GM21526 (cell line): Measurements from ENCODE around the gene GRM1.
A peak's percentile ranks its signal among the peaks of the same experiment; 100 is the strongest.

Source experiments
- ATAC-seq: cut with Tn5 transposase; IDR thresholded peaks from one replicate; pipeline ENCODE4 v1.9.1; 2021; ENCODE audit warnings: moderate library complexity; ENCODE audit not compliant: unreplicated experiment, low FRiP score

The GRM1 gene

DNA sequence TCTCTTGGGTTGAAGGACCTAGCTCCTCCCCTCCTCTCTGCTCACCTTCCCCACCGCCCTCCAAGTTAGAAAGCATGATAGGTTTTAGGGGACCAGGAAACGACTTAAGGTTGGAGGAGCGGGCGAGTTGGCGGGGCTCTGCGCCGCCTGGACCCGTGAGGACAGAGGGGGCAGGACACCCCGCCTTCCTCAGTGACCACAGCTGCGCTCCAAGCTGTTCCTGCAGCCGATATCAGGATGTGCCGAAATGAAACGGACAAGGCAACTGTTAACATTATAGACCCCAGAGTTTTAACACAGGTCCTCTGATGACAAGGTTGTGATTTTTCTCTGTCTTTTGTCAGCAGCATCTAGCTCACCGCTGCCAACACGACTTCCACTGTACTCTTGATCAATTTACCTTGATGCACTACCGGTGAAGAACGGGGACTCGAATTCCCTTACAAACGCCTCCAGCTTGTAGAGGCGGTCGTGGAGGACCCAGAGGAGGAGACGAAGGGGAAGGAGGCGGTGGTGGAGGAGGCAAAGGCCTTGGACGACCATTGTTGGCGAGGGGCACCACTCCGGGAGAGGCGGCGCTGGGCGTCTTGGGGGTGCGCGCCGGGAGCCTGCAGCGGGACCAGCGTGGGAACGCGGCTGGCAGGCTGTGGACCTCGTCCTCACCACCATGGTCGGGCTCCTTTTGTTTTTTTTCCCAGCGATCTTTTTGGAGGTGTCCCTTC lies at the start of gene GRM1:
Gene GRM1, plus strand, starts transcription at position 212 of the 722 bp plus-strand sequence. Its CDS starts 456 bp downstream, at position 668.
- ATAC-seq: no peak

DNA sequence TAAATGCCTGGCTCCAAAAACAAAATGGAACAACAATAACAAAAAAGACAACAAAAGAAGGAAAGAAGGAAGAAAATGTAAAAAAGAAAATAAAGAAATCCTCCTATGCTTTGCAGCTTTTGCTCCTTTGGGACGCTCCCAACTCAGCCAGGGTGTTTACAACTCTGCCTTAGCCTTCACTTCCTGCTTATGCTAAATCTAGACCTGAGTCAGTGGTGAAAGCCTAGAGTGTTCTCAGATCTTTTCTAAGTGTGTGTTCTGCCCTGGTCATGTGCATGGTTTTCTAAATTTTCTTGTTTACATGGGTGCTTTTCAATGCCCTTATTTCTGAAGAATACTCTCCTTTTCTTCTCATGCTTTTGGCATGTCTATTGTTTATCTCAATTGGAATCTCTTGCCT lies 19.5 kb upstream of the GRM1 start:
- ATAC-seq: no peak

DNA sequence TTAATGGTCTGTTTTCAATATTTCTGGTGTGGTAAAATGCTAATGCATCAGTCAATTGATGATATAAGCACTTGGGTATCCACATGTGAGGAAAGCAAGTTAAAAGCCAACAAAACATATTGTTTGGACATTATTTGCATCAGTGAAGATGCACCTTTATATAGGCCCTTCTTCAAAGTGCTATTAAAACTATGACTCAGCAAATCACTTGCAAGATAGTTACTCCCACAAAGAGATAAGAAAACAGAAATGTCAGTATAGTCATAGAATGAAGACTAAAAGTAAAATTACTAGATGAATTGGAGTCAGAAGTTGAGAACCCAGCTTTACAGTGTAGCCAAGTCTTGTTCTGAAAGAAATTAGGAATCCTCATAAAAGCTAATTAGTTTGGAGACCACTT lies 14.6 kb upstream of the GRM1 start:
- no peak for ATAC-seq

DNA sequence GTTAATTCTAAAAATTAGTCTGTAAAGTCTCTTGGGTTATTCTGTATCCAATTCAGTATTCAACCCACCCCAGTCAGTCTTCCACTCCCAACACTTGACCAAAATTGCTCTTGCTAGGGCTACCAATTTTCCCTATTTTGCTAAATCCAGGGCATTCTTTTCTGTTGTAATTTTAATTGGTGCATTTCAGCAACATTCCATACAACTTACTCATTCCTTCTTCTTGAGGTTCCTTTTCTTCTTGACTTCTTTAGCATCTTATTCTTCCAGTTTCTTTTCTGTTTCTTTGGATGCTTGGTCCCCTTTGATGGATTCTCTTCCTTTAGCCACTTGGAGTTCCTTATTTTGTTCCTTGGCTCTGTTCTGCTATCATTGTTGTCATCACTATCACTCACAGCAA lies 11.2 kb upstream of the GRM1 start:
- no peak for ATAC-seq

DNA sequence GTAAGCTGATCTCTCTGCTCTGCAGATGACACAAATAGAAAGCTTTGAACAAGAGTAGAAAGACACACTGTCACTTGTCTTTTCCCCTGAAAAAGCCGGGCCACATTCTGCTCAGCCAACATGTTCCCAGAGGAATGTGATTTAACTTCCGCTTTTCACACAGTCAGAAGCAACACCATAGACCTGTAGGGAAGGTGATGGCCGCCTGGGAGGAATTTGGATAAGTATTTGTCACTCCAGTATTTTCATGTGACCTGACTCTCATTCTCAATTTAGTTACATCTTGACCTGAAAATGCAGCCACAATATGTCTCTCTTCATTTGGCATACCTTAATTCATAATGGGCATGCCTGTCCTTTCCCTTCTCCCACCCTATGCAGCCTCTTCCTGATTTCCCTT lies 2.0 kb upstream of the GRM1 start:
- no peak for ATAC-seq

DNA sequence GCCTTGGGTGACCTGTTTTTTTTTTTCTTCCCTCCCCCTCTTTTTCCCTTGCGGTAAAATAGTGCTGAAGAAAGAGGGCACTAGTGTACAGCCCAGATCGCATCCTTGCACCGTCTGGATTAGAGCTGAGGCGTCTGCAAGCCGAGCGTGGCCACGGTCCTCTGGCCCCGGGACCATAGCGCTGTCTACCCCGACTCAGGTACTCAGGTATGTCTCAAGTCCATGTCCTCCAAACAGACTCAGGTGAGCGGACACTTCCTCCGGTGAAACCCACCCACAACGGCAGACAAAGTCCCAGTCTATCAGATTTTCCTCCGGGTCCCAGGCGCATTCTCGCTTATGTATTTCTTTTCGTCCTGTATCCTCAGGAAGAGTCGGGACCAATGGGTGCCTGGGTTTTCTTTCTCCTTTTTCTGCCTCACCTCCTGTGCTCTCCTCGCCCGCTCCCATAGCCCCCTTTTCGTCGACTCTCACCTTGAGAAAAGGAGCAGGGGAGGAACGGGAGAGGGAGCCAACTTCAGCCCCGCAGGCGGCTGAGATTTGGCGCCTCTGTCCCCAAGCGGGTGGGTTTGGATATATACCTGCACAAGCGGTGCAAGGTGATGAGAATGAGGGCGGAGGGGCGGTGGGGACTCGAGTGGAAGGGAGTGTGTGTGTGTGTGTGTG lies 1.1 kb upstream of the GRM1 start:
- ATAC-seq: no peak

DNA sequence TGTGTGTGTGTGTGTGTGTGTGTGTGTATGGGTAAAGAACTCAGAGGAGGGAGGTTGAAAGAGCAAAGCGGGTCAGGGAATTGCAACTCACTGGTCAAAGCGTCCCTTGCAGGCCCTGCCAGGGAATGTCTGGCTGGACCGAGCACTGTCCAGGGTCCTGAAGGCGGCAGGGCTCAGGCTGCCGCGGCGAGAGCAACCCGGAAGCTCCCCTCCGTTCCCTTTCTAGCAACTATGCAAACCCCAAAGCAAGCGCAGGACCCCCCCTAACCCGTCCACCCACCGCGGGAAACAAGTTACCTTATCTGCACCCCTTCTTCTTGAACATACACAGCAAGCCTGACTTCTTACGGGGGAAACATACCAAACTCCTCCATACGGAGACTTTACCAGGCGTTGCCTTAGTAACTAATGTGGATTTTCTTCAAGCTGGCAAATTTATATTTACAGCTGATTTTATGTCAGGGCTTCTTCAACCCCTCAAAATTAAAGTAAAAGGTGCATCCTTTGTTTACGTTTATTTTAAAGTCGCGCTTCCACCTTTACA lies 538 bp upstream of the GRM1 start:
- ATAC-seq: peak; percentile 63

DNA sequence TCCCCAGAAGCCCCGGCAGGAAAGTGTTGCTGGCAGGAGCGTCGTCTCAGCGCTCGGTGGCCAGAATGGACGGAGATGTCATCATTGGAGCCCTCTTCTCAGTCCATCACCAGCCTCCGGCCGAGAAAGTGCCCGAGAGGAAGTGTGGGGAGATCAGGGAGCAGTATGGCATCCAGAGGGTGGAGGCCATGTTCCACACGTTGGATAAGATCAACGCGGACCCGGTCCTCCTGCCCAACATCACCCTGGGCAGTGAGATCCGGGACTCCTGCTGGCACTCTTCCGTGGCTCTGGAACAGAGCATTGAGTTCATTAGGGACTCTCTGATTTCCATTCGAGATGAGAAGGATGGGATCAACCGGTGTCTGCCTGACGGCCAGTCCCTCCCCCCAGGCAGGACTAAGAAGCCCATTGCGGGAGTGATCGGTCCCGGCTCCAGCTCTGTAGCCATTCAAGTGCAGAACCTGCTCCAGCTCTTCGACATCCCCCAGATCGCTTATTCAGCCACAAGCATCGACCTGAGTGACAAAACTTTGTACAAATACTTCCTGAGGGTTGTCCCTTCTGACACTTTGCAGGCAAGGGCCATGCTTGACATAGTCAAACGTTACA lies 817 bp downstream of the GRM1 start:
- no peak for ATAC-seq

DNA sequence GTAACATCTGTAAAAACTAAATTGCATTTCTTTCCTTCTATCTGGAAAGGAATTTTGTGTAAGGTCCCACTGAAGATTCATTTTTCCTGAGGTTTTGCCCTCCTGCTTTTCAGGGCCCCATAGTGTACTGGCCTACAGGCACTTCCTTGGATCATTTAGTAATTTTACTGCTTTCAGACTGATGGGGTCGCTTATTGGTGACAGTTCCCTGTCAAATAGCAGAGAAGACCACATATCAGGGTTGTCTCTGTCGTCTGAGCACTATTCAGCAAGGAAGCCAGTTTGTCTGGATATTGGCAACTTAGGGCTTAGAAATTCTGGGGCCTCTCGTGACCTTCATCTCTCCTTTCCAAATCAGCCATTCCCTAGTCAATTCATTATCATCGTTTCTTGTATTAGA lies 3.5 kb downstream of the GRM1 start:
- no peak for ATAC-seq

DNA sequence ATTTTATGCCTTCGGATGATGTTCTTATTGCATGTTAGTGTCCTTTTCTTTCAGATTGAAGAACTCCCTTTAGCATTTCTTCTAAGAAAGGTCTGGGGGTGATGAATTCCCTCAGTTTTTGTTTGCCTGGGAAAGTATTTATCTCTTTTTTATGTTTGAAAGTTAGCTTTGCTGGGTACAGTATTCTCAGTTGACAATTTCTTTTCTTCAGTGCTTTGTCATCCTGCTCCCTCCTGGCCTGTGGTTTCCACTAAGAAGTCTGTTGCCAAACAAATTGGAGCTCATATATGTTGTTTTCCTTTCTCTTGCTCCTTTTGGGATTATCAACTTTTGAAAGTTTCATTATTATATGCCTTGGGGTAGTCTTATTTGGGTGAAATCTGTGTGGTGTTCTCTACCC lies 11.5 kb downstream of the GRM1 start:
- ATAC-seq: no peak

DNA sequence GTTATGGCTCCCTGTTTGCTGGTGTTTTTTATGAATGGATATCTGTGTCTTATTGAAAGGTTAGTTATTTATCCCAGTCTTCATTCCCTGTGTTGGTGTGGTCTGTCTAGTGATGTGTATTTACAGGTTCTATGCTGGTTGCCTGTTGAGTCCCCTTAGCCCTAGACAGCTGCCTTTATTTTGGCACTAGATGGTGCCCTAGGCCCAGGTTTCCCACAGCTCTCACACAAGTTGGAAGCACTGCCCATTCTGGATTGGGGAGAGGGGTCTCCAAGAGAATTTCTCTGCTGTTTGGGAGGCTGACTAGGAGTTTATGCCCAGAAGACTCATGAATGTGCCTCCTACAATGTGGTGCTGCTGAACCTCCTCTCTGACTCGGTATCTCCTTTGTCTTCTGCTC lies 12.4 kb downstream of the GRM1 start:
- no peak for ATAC-seq

DNA sequence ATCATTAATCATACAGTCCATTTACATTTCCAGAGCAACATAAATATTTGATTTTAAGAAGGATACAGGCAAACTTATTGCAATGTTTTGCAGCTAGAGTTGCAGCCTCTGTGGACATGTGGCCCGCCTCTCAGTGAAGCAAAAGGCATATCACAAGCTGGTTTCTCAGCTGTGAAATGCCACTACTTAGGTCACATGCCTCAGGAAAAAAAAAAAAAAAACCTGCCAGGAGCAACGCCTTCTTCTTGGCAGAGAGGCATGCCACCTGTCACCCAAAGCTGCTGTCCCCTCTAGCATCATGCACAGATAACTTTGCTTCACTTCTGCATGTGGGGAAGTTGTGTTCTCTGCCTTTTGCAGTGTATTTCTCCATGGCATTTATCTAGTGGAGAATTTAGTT lies 18.5 kb downstream of the GRM1 start:
- no peak for ATAC-seq

DNA sequence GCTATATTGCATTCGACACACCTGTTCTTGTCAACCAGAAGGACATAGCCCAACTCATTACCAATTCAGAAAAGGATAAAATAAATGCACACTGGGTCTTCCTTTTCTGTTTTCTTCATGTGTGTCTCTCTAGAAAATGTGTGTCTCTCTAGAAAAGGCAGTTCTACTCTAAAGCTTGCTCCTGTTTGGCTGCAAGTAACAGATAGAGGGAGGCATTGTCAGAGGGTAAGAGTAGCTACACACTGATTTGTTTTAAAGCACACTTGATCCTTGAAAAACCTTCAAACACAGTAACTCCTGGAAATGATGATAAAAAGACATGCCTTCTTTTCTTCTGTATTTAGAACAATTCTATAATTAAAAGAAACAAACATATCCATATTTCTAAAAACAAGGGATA lies 21.3 kb downstream of the GRM1 start:
- no peak for ATAC-seq

DNA sequence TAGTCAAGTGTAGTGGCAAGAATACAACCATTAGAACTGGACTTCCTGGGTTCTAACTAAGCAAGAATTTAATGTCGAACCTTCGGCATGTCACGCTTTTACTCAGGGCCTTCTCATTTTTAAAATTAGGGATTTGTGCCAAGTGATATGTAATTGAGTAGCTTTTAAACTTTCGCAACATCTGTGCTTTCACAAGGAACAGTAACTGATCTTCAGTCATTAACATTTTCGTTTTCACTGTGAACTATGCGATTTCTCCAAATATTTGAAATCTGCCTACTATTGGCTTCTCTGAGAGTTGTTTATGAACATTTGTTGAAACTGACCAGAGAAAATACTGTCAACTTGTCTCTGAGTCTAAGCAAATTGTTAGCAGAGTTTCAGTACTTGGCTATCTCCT lies 27.6 kb downstream of the GRM1 start:
- no peak for ATAC-seq

DNA sequence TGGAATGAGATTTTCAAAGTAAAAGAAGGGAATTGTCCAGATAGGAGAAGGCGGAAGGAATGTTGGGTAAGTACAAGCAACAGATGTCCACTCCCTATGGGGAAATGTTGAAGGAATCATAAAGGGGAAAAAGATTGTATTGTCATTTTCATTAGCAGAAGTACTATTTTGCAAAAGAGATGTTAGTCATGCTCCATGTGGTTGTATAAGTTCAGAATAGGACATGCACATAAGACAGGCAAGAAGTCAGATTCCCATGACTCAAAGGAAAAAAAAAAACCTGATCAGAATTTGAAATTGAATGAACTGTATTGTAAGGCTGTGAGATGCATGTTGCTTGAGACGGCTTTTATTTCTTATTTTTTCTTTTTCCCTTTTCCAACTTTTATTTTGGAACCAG lies 36.8 kb downstream of the GRM1 start:
- no peak for ATAC-seq

DNA sequence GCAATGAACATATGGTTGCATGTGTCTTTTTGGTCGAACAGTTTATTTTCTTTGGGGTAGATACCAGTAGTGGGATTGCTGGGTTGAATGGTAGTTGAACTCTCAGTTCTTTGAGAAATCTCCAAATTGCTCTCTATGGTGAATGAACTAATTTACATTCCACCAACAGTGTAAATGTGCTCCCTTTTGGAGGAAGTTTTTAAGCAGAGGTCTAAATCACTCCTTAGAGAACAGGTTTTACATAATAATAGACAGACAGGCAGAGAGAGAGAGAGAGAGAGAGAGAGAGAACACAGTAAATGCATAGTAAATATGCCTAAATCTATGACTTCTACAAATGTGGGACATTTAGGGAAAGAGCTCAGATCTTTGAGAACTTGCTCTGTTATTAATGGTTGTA lies 37.6 kb downstream of the GRM1 start:
- no peak for ATAC-seq

DNA sequence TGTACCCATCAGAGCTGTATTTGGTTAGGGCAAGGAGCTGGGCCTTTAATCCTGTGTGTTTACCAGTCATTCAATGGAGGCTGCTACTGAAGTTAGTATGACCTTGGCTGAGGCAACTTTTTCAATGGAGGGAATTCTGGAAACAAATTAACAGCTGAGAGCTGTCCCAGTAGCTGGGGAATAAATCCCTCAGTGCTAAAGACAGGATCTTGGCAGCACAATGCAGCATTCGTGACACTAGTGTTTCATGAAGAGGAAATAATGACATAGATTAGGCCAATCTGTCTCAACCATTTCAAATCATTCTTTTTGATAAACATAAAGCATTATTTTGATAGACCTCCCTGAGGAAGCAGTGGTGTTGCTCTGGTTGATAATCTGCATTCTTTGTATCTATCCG lies 42.9 kb downstream of the GRM1 start:
- no peak for ATAC-seq

DNA sequence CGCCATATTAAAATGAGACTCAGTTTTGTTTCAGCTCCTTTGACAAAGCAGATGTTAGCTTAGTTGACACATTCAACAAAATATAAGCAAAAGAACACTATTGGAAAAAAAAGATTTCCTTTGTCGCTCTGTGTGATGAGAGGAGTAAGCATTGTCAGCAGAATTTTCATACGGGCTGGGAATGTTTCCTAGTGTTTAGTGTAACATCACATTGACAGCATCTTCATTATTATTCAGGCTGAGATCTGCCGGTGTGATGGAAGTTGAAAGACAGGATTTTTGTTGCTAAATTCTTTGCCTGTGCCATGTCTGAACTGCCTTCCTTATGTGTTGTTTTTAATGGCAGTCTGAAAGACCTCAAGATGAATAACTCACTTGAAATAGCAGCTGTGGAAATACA lies 49.1 kb downstream of the GRM1 start:
- ATAC-seq: no peak

DNA sequence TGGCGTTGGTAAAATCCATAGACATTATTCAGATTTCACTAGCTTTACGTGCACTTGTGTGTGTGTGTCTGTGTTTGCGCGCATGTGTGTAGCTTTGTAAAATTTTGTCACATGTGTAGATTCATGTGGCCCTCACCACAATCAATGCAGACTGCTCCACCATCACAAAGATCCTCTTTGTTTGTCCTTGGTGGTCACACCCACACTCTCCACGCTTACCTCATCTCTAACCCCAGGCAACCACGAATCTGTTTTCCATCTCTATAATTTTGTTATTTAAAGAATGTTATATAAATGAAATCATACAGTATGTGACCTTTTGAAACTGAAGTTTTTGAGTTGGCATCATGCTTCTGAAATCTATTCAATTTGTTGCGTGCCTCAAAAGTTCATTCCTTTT lies 58.5 kb downstream of the GRM1 start:
- no peak for ATAC-seq

DNA sequence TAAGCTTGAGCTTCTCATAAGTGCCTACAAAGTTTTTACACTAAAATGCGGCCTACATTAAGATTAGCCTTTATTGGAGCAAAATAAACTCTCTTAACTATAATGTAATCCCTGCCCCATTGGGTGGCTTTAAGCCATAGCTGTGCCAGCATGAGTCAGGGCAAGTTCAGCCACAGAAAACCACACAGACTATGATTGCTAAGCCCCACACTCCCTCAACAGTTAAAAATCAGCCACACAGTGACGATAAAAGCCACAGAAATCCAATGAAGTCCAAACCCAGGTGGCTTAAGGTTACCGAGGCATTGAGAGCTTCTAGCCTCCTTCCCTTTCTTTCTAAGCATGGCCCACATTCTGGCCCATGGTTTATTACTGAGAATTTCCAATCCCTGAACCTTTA lies 61.6 kb downstream of the GRM1 start:
- no peak for ATAC-seq

DNA sequence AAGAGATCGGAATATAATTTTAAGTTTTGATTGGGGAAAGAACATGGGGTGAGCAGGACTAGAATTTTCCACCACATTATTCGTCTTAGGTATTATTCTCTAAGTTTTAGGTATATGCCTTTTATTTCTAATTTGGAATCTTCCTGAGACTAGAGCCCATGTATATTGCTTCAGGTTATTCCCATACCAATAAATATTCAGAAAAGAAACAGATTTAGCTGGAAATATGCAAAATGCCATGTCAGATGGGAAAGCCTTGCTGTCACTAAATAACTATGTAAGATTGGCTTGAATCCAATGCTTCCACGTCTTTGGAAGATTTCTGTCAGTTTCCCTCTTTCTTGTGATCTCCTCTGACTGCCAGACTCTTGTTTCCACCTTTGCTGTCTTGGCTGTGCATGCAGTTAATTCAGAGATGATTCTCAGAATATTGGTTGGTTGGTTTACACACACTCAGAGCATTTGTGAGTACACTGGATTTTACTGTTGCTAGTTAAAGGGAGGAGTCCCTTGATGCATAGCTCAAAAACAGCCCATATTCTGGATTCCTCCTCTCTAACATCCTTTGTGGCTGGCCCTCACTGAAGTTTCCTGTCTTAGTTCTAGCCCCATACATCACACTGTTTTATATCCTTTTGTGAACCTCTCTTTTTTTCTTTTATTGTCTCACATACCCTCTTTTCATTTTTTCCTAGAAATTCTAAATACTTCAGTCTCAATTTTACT lies 64.3 kb downstream of the GRM1 start:
- no peak for ATAC-seq
